PC-9 (cell line): ENCODE results near the gene ASXL1. TPM values are rescaled to one million over a fixed set of nuclear protein-coding genes. Genes with fewer than 3 reads are reported as not detected.
"Not testable (repeated sequence)": the region's sequence is repeated elsewhere in the genome, so short reads cannot be mapped to it uniquely, and the experiment has no call there.

Experiments
- BruUV-seq: library from RNA; stranded (reverse); fragments of 400-500 nt; replicated peaks from 2 replicates; lab custom pipeline; 2021; lab: Mats Ljungman, UMichigan
- CTCF ChIA-PET: fragments of 300-600 bp; sonication (Branson Sonifier 250); formaldehyde crosslinking; loops from one replicate; lab custom pipeline; 2022; ENCODE audit warnings: antibody characterized with exemption; lab: Charles Lee
- POLR2A ChIA-PET: fragments of 300-600 bp; sonication (Branson Sonifier 250); formaldehyde crosslinking; loops from one replicate; lab custom pipeline; 2022; ENCODE audit warnings: antibody characterized with exemption; ENCODE audit not compliant: unreplicated experiment; lab: Charles Lee
- DNase-seq, 2 experiments: peaks; one replicate each; pipeline versions ENCODE4 v3.0.0 to v3.0.0-alpha.2; 2015 to 2022; ENCODE audit warnings: mixed read lengths in 1 of 2
- H2AFZ ChIP-seq: fragments of 200-600 bp; sonication (generic); 2 replicates; pipeline ENCODE4 v1.8.1; 2017; ENCODE audit warnings: antibody characterized with exemption
- H3F3A ChIP-seq: fragments of 200-600 bp; sonication (generic); 2 replicates; pipeline ENCODE4 v1.8.1; 2017; ENCODE audit warnings: antibody characterized with exemption, mild to moderate bottlenecking, low read depth; ENCODE audit not compliant: insufficient read depth
- H3K27ac ChIP-seq: fragments of 200-600 bp; sonication (generic); 2 replicates; pipeline ENCODE4 v1.6.1; 2016; ENCODE audit warnings: mixed run types
- H3K27me3 ChIP-seq: fragments of 200-600 bp; sonication (generic); 2 replicates; pipeline ENCODE4 v1.6.1; 2016; ENCODE audit warnings: low read depth, mixed run types; ENCODE audit not compliant: insufficient read depth
- H3K36me3 ChIP-seq: fragments of 200-600 bp; sonication (generic); 2 replicates; pipeline ENCODE4 v1.6.1; 2016; ENCODE audit warnings: low read depth, mixed run types
- H3K4me1 ChIP-seq: fragments of 200-600 bp; sonication (generic); replicated peaks from 2 replicates; pipeline ENCODE4 v1.6.1; 2016; ENCODE audit warnings: mixed run types; ENCODE audit not compliant: insufficient read depth
- H3K4me2 ChIP-seq: fragments of 200-600 bp; sonication (generic); 2 replicates; pipeline ENCODE4 v1.6.1; 2017; ENCODE audit warnings: mixed run types
- H3K4me3 ChIP-seq: fragments of 200-600 bp; sonication (generic); 2 replicates; pipeline ENCODE4 v1.6.1; 2016; ENCODE audit warnings: mixed run types
- H3K79me2 ChIP-seq: fragments of 200-600 bp; sonication (generic); 2 replicates; pipeline ENCODE4 v1.6.1; 2017; ENCODE audit warnings: low read depth, mixed run types
- H3K9me2 ChIP-seq: fragments of 200-600 bp; sonication (generic); 2 replicates; pipeline ENCODE4 v1.8.1; 2017; ENCODE audit warnings: mild to moderate bottlenecking; ENCODE audit not compliant: insufficient read depth
- H3K9me3 ChIP-seq: fragments of 200-600 bp; sonication (generic); 2 replicates; pipeline ENCODE4 v1.8.1; 2016; ENCODE audit warnings: low read depth; ENCODE audit not compliant: insufficient read depth
- H4K20me1 ChIP-seq: fragments of 200-600 bp; sonication (generic); 2 replicates; pipeline ENCODE4 v1.8.1; 2017; ENCODE audit not compliant: insufficient read depth
- CTCF ChIP-seq: fragments of 200-600 bp; sonication (generic); conservative IDR thresholded peaks from 2 replicates; pipeline ENCODE4 v1.6.1; 2017; ENCODE audit warnings: mixed run types, antibody characterized with exemption, mild to moderate bottlenecking, moderate library complexity
- EZH2 ChIP-seq: fragments of 200-600 bp; sonication (generic); IDR thresholded peaks from 2 replicates; pipeline ENCODE4 v1.8.0; 2017; ENCODE audit warnings: antibody characterized with exemption, low read depth
- intact Hi-C: fragments of 100-400 bp; cut with micrococcal nuclease; formaldehyde crosslinking; loops from one replicate; pipeline ENCODE4 v1.10.0; 2022; ENCODE audit not compliant: unreplicated experiment
- total RNA-seq: library from RNA; stranded (reverse); gene quantifications from 2 replicates; pipeline ENCODE4 v1.2.3, GENCODE V29; 2021

The ASXL1 gene
- total RNA-seq, 1 experiment from 2014 or later = 123 TPM

- Histone ChIP-seq H3K27ac (no peak overlapping the region), H2AFZ (no peak overlapping the region), H3K4me1 (no peaks in the 10 kb centered on the region), H4K20me1 (no peaks in the 10 kb centered on the region), H3K79me2 (no peaks in the 10 kb centered on the region), H3K27me3 (no peaks in the 10 kb centered on the region), H3K4me2 (no peak overlapping the region), H3K9me3 (no peaks in the 10 kb centered on the region), H3K4me3 (no peak overlapping the region), H3F3A (peaks cover 16% of the 10 kb centered on the region; the same call in 1 of the 2 replicates), H3K36me3 (no peaks in the 10 kb centered on the region), H3K9me2 (no peaks in the 10 kb centered on the region)
- ChIA-PET POLR2A (no interaction called here), CTCF (no interaction called here)
- no peak for DNase-seq
- BruUV-seq = no TSS peak
- intact Hi-C loops = no loop called here
- no peak for TF ChIP-seq EZH2
- TF ChIP-seq CTCF = no peak
These were observed 20.0 kb upstream of the ASXL1 start for GRCh38 chr20:32337937-32338661.

- CTCF ChIA-PET = no interaction called here
- peaks cover 16% of the 10 kb centered on the region; the same call in 1 of the 2 replicates for H3F3A ChIP-seq
- no peaks in the 10 kb centered on the region for H3K9me3 ChIP-seq
- H4K20me1 ChIP-seq = no peaks in the 10 kb centered on the region
- no peaks in the 10 kb centered on the region for H3K79me2 ChIP-seq
- H3K36me3 ChIP-seq = no peaks in the 10 kb centered on the region
- H3K9me2 ChIP-seq = no peaks in the 10 kb centered on the region
- POLR2A ChIA-PET = no interaction called here
- BruUV-seq = no TSS peak
- H3K27me3 ChIP-seq = no peaks in the 10 kb centered on the region
- H3K27ac ChIP-seq = no peak overlapping the region
- no peak overlapping the region for H3K4me2 ChIP-seq
- intact Hi-C loops = no loop called here
- H3K4me3 ChIP-seq = no peak overlapping the region
- H3K4me1 ChIP-seq = no peaks in the 10 kb centered on the region
- no peak for DNase-seq
- TF ChIP-seq CTCF = no peak
- TF ChIP-seq EZH2 = no peak
- no peak overlapping the region for H2AFZ ChIP-seq
These were observed 19.5 kb upstream of the ASXL1 start for GRCh38 chr20:32338665-32339064.

GRCh38 chr20:32339116-32339515, 19.0 kb upstream of the ASXL1 start:
- peaks cover 16% of the 10 kb centered on the region; the same call in 1 of the 2 replicates for H3F3A ChIP-seq
- no peaks in the 10 kb centered on the region for H3K27me3 ChIP-seq
- no peaks in the 10 kb centered on the region for H3K4me1 ChIP-seq
- ChIA-PET CTCF (no interaction called here), POLR2A (no interaction called here)
- H3K79me2 ChIP-seq = no peaks in the 10 kb centered on the region
- no peaks in the 10 kb centered on the region for H3K36me3 ChIP-seq
- no peaks in the 10 kb centered on the region for H4K20me1 ChIP-seq
- H2AFZ ChIP-seq = no peak overlapping the region
- H3K27ac ChIP-seq = no peak overlapping the region
- TF ChIP-seq EZH2 (no peak), CTCF (no peak)
- no TSS peak for BruUV-seq
- H3K9me3 ChIP-seq = no peaks in the 10 kb centered on the region
- intact Hi-C loops = no loop called here
- DNase-seq = no peak
- no peak overlapping the region for H3K4me2 ChIP-seq
- no peak overlapping the region for H3K4me3 ChIP-seq
- H3K9me2 ChIP-seq = no peaks in the 10 kb centered on the region

- CTCF ChIA-PET, H3K36me3 ChIP-seq, DNase-seq, BruUV-seq, H3K4me3 ChIP-seq, H2AFZ ChIP-seq, H4K20me1 ChIP-seq, intact Hi-C loops, H3K27ac ChIP-seq, POLR2A ChIA-PET, H3K79me2 ChIP-seq, H3K9me3 ChIP-seq, H3K4me1 ChIP-seq, H3K4me2 ChIP-seq, H3K27me3 ChIP-seq, H3K9me2 ChIP-seq: not testable (repeated sequence)
- peaks cover 15% of the 10 kb centered on the region; the same call in 1 of the 2 replicates for H3F3A ChIP-seq
These were observed 17.1 kb upstream of the ASXL1 start for GRCh38 chr20:32341053-32341452.
